K562 (cell line): ENCODE results near the gene CTCF.

Source experiments
- MITF ChIP-seq: IDR thresholded peaks from 2 replicates; pipeline ENCODE4 v1.6.1; 2014; ENCODE audit warnings: antibody characterized with exemption
- MNT ChIP-seq, 2 experiments: fragments of 450-650 bp; conservative IDR thresholded peaks; 2 replicates each; pipeline ENCODE4 v1.6.1; 2017; ENCODE audit warnings: mild to moderate bottlenecking in 2 of 2, moderate library complexity in 2 of 2
- NR2F6 ChIP-seq: fragments of 450-650 bp; formaldehyde crosslinking; IDR thresholded peaks from 2 replicates; pipeline ENCODE4 v1.4.0; 2020; ENCODE audit warnings: mild to moderate bottlenecking
- ZNF668 ChIP-seq: fragments of 250-450 bp; sonication (Bioruptor Pico); IDR thresholded peaks from 2 replicates; pipeline ENCODE4 v1.8.0; 2022; ENCODE audit warnings: mild to moderate bottlenecking, inconsistent platforms

- TF ChIP-seq NR2F6 (CRISPR knock-in tag) (no peak), ZNF668 (CRISPR knock-in tag) (no peak), MNT (conservative IDR thresholded peaks at IDR 0.05) (no peak), MITF (no peak)
These were observed 79.7 kb downstream of the CTCF start for GRCh38 chr16:67641779-67642708.
